ENCODE results near the gene SLC28A1.

DNA sequence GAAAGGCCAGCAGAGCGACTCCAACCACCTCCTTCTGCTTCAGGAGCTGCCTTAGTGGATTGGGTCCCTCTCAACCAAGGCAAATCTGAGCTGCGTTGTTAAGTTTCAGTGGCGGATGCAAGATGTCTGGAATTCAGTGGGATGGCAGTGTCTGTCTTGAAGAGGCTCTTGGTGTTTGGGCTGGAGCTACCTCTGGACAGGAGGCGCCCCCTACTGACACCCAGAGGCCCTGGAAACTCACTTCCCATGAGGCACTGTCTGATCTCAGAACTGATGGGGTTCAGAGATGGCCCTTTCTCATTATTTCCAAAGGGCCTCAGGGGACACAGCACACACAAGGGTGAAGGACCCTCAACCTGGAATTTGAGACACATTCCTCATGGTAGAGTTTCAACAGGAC, 6.0 kb upstream of the SLC28A1 start:
- TF ChIP-seq, protein P1, sequence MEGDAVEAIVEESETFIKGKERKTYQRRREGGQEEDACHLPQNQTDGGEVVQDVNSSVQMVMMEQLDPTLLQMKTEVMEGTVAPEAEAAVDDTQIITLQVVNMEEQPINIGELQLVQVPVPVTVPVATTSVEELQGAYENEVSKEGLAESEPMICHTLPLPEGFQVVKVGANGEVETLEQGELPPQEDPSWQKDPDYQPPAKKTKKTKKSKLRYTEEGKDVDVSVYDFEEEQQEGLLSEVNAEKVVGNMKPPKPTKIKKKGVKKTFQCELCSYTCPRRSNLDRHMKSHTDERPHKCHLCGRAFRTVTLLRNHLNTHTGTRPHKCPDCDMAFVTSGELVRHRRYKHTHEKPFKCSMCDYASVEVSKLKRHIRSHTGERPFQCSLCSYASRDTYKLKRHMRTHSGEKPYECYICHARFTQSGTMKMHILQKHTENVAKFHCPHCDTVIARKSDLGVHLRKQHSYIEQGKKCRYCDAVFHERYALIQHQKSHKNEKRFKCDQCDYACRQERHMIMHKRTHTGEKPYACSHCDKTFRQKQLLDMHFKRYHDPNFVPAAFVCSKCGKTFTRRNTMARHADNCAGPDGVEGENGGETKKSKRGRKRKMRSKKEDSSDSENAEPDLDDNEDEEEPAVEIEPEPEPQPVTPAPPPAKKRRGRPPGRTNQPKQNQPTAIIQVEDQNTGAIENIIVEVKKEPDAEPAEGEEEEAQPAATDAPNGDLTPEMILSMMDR (IDR thresholded peaks at IDR 0.05), result peak; percentile 45 to 59 (median 51)
- no peak for TF ChIP-seq POLR2A (IDR thresholded peaks at IDR 0.05)
